ENCODE results near the gene PYGO2.

Gene PYGO2

DNA sequence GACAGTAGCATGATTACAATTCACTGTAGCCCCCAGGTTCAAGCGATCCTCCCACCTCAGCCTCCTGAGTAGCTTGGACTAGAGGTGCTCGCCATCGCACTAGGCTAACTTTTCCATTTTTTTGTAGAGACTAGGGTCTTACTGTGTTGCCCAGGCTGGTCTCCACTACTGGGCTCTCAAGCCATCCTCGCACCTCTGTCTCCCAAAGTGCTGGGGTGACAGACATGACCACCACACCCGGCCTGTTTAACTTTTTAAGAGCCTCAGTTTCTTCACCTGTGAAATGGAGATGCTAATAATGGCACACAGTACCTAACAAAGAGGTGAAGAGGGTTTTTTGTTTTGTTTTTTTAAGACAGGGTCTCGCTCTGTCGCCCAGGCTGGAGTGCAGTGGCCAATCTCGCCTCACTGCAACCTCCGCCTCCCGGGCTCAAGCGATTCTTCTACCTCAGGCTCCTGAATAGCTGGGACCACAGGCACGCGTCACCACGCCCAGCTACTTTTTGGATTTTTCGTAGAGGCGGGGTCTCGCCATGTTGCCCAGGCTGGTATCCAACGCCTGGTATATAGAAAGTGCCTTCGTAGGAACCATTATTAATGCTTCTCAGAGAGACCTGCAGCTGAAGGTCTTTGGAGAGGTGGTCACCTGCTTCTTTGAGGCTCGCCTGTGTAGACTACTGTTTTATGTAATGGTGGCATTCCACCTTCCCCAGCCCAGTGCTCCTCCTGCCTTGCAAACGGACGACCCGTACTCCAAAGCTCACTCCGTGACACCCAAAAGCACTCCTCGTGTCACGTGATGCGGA is 25.6 kb downstream of the PYGO2 start:
- Histone ChIP-seq H3K4me3 (ENCODE audit: insufficient read depth, low read depth, low read length, poor library complexity, severe bottlenecking) (peak overlapping the region; percentile 68), H3K9me3 (ENCODE audit: control insufficient read depth, low read length) (no peaks in the 10 kb centered on the region), H3K36me3 (ENCODE audit: control insufficient read depth, insufficient read depth, low read length) (no peaks in the 10 kb centered on the region), H3K4me1 (ENCODE audit: control insufficient read depth, insufficient read depth, low read length, poor library complexity, severe bottlenecking) (peaks cover 29% of the 10 kb centered on the region), H3K27ac (ENCODE audit: insufficient read depth, low read length, poor library complexity, severe bottlenecking) (peak overlapping the region; percentile 99), H3K27me3 (replicated peaks; ENCODE audit: control insufficient read depth, insufficient read depth, low read length, poor library complexity, severe bottlenecking) (no peaks in the 10 kb centered on the region)
- peak in 1 of 3 donors; percentile 31 for DNase-seq

DNA sequence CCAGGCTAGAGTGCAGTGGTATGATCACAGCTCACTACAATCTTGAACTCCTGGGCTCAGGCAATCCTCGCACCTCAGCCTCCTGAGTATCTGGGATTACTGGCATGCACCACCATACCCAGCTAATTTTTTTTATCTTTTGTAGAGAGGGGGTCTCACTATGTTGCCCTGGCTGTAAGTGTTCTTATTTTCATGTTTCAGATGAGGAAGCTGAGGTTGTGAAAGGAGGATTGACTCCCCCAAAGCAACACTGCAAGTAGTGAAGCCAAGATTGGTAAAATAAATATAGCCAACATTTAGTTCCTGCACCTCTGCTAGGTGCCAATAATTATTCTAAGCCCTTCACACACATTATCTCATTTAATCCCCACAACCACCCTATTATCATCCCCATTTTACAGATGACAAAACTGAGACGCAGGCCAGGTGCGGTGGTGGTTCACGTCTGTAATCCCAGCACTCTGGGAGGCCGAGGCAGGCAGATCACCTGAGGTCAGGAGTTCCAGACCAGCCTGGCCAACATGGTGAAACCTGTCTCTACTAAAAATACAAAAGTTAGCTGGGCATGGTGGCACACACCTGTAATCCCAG is 27.1 kb downstream of the PYGO2 start:
- peaks cover 18% of the 10 kb centered on the region for H3K4me1 ChIP-seq (ENCODE audit: control insufficient read depth, insufficient read depth, low read length, poor library complexity, severe bottlenecking)
- H3K36me3 ChIP-seq (ENCODE audit: control insufficient read depth, insufficient read depth, low read length) = peaks cover 6% of the 10 kb centered on the region
- no peak overlapping the region for H3K4me3 ChIP-seq (ENCODE audit: insufficient read depth, low read depth, low read length, poor library complexity, severe bottlenecking)
- H3K27me3 ChIP-seq (replicated peaks; ENCODE audit: control insufficient read depth, insufficient read depth, low read length, poor library complexity, severe bottlenecking) = no peaks in the 10 kb centered on the region
- no peak for DNase-seq
- H3K27ac ChIP-seq (ENCODE audit: insufficient read depth, low read length, poor library complexity, severe bottlenecking) = no peak overlapping the region
- no peaks in the 10 kb centered on the region for H3K9me3 ChIP-seq (ENCODE audit: control insufficient read depth, low read length)

DNA sequence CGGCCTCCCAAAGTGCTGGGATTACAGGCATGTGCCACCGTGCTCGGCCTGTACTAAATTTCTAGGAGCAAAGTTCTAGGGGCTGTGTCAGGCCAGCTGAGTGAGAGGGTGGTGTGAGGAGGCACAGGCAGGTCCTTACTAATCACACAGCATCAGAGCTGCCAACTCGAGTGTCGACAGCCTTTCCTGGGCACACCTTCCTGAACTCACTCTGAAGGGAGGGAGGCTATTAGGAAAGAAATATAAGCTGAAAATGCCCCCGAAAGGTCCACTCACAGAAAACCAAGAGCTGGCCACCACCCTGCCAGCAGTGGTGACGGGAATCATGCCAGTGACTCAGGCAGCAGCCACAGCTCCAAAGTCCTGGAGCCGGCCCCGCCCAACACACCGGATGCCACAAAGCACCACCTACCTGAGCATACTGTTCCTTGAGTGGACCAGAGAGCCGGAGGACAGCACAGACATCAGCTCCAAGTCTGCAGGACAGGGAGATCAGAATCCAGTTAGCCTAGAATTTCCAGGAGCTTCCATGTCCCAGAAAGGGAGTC is 29.6 kb downstream of the PYGO2 start:
- Histone ChIP-seq H3K9me3 (ENCODE audit: control insufficient read depth, low read length) (no peaks in the 10 kb centered on the region), H3K4me3 (ENCODE audit: insufficient read depth, low read depth, low read length, poor library complexity, severe bottlenecking) (no peak overlapping the region), H3K4me1 (ENCODE audit: control insufficient read depth, insufficient read depth, low read length, poor library complexity, severe bottlenecking) (peaks cover 8% of the 10 kb centered on the region), H3K36me3 (ENCODE audit: control insufficient read depth, insufficient read depth, low read length) (peaks cover 24% of the 10 kb centered on the region), H3K27me3 (replicated peaks; ENCODE audit: control insufficient read depth, insufficient read depth, low read length, poor library complexity, severe bottlenecking) (no peaks in the 10 kb centered on the region), H3K27ac (ENCODE audit: insufficient read depth, low read length, poor library complexity, severe bottlenecking) (no peak overlapping the region)
- no peak for DNase-seq

DNA sequence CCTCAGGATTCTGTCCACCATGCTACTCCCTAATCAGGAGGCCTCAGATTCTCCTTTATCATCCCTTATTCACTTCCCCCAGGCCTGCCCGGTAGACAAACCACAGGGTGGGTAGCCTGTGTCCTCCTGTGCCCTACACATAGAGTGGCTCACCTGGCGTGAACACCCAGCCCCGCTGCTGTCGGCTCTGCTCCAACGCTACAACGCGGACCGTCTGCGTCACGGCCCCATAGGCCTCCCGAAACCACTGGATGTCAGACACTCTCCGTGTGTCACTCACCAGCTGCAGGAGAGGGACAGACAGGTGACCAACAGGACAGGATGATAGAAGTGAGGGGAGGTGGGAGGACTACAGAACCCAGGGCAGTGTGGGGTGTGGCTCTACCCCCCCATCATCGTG is 35.4 kb downstream of the PYGO2 start:
- Histone ChIP-seq H3K4me3 (ENCODE audit: insufficient read depth, low read depth, low read length, poor library complexity, severe bottlenecking) (no peak overlapping the region), H3K27ac (ENCODE audit: insufficient read depth, low read length, poor library complexity, severe bottlenecking) (no peak overlapping the region), H3K9me3 (ENCODE audit: control insufficient read depth, low read length) (no peaks in the 10 kb centered on the region), H3K4me1 (ENCODE audit: control insufficient read depth, insufficient read depth, low read length, poor library complexity, severe bottlenecking) (no peaks in the 10 kb centered on the region), H3K36me3 (ENCODE audit: control insufficient read depth, insufficient read depth, low read length) (peaks cover 46% of the 10 kb centered on the region), H3K27me3 (replicated peaks; ENCODE audit: control insufficient read depth, insufficient read depth, low read length, poor library complexity, severe bottlenecking) (no peaks in the 10 kb centered on the region)
- no peak for DNase-seq

DNA sequence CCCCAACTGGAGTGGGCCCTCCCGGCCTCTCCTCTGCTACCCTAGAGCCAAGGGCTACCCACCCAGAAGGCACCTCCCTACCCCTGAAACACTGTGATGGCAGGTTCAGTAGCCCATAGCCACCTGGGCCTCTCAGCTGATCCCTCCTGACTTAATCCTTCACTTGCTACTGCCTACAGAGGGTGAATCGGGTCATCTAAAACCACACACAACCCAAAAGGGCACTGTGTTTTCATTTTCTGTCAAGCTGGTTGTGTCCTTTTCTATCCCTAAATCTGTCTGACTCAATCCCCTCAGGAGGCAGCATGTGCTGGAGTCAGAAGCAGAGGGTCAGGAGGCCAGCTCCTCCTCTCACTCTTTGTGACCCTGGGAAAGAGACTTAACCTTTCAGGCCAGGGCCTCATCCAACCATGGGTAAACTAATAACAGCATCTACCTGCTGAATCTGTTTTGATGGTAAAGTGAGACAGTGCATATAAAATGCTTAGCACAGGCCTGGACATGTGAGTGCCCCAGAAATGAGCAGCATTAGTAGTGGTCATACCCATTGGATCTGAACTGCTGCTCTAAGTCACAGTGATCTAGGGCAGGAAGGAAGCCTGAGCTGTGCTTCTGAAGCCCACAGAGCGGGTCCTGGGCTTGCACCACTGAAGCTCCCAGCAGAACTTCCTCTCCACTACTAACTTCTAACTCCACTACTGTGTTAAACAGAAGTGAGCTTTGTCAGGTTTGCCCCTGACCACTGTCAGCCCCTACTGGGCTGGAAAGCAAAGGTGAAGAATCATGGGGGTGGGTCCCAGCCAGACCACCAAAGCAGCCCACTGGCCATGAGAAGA is 36.0 kb downstream of the PYGO2 start:
- H3K9me3 ChIP-seq (ENCODE audit: control insufficient read depth, low read length) = no peaks in the 10 kb centered on the region
- H3K4me3 ChIP-seq (ENCODE audit: insufficient read depth, low read depth, low read length, poor library complexity, severe bottlenecking) = no peak overlapping the region
- no peaks in the 10 kb centered on the region for H3K27me3 ChIP-seq (replicated peaks; ENCODE audit: control insufficient read depth, insufficient read depth, low read length, poor library complexity, severe bottlenecking)
- no peaks in the 10 kb centered on the region for H3K4me1 ChIP-seq (ENCODE audit: control insufficient read depth, insufficient read depth, low read length, poor library complexity, severe bottlenecking)
- H3K36me3 ChIP-seq (ENCODE audit: control insufficient read depth, insufficient read depth, low read length) = peaks cover 46% of the 10 kb centered on the region
- DNase-seq = no peak
- H3K27ac ChIP-seq (ENCODE audit: insufficient read depth, low read length, poor library complexity, severe bottlenecking) = no peak overlapping the region

DNA sequence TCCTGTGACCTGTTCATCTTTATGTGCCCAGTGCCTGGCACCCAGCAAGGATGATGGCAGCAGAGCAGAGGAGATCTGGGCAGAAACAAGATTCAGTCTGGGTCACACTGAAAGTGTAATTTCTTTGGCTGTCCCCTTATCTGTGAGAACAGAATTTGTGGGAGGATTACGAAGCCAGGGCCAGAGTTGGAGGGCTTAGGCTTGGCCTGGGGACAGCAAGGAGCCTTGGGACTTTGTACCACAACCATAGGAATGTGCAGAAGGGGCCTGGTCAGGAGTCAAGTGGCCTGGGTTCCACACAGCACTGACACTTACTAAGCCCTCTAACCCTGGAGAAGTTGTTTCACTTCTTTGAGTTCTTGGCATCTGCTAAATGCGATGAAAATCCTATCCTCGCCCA is 37.9 kb downstream of the PYGO2 start:
- Histone ChIP-seq H3K27ac (ENCODE audit: insufficient read depth, low read length, poor library complexity, severe bottlenecking) (no peak overlapping the region), H3K36me3 (ENCODE audit: control insufficient read depth, insufficient read depth, low read length) (peaks cover 33% of the 10 kb centered on the region), H3K4me1 (ENCODE audit: control insufficient read depth, insufficient read depth, low read length, poor library complexity, severe bottlenecking) (no peaks in the 10 kb centered on the region), H3K4me3 (ENCODE audit: insufficient read depth, low read depth, low read length, poor library complexity, severe bottlenecking) (no peak overlapping the region), H3K27me3 (replicated peaks; ENCODE audit: control insufficient read depth, insufficient read depth, low read length, poor library complexity, severe bottlenecking) (no peaks in the 10 kb centered on the region), H3K9me3 (ENCODE audit: control insufficient read depth, low read length) (no peaks in the 10 kb centered on the region)
- no peak for DNase-seq

DNA sequence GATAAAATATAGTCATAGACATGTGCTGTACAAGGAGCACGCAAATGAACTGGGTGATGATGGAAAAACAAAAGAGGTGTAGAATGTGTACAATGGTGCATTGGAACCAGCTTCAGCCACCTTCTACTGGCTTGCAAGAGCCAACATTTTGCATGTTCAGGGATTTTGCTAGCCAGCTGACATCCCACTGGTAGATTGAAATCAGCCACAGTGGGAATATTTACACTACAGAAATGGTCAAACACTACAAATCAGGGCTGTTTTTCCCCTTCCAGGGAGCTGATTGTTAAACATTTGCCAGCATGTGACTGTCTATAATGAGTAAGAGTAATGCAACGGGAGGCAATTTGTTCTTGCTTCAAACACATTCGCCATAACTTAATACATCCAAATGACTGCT is 48.3 kb downstream of the PYGO2 start:
- no peaks in the 10 kb centered on the region for H3K9me3 ChIP-seq (ENCODE audit: control insufficient read depth, low read length)
- no peaks in the 10 kb centered on the region for H3K36me3 ChIP-seq (ENCODE audit: control insufficient read depth, insufficient read depth, low read length)
- H3K4me1 ChIP-seq (ENCODE audit: control insufficient read depth, insufficient read depth, low read length, poor library complexity, severe bottlenecking) = no peaks in the 10 kb centered on the region
- H3K27ac ChIP-seq (ENCODE audit: insufficient read depth, low read length, poor library complexity, severe bottlenecking) = no peak overlapping the region
- no peak overlapping the region for H3K4me3 ChIP-seq (ENCODE audit: insufficient read depth, low read depth, low read length, poor library complexity, severe bottlenecking)
- H3K27me3 ChIP-seq (replicated peaks; ENCODE audit: control insufficient read depth, insufficient read depth, low read length, poor library complexity, severe bottlenecking) = no peaks in the 10 kb centered on the region
- no peak for DNase-seq

DNA sequence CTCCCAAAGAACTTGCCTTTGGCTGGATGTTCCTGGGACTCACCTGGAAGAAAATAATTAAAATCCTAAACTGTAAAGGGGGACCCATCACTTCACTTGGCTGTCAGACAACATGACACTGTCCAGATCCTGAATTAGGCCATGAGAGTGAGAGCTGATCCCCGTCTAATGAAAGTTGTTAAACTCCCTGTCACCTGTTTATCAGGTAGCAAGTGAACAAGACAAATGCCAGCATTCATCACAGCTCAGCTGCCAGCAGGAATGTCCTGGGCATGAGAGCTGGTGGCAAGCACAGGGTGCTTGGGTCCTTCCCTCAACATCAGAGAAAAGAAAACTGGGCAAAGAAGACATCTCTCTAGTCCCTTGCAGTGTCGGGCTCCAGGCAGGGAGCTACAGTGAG is 48.8 kb downstream of the PYGO2 start:
- Histone ChIP-seq H3K36me3 (ENCODE audit: control insufficient read depth, insufficient read depth, low read length) (no peaks in the 10 kb centered on the region), H3K27ac (ENCODE audit: insufficient read depth, low read length, poor library complexity, severe bottlenecking) (no peak overlapping the region), H3K27me3 (replicated peaks; ENCODE audit: control insufficient read depth, insufficient read depth, low read length, poor library complexity, severe bottlenecking) (no peaks in the 10 kb centered on the region), H3K4me3 (ENCODE audit: insufficient read depth, low read depth, low read length, poor library complexity, severe bottlenecking) (no peak overlapping the region), H3K9me3 (ENCODE audit: control insufficient read depth, low read length) (no peaks in the 10 kb centered on the region), H3K4me1 (ENCODE audit: control insufficient read depth, insufficient read depth, low read length, poor library complexity, severe bottlenecking) (no peaks in the 10 kb centered on the region)
- no peak for DNase-seq

DNA sequence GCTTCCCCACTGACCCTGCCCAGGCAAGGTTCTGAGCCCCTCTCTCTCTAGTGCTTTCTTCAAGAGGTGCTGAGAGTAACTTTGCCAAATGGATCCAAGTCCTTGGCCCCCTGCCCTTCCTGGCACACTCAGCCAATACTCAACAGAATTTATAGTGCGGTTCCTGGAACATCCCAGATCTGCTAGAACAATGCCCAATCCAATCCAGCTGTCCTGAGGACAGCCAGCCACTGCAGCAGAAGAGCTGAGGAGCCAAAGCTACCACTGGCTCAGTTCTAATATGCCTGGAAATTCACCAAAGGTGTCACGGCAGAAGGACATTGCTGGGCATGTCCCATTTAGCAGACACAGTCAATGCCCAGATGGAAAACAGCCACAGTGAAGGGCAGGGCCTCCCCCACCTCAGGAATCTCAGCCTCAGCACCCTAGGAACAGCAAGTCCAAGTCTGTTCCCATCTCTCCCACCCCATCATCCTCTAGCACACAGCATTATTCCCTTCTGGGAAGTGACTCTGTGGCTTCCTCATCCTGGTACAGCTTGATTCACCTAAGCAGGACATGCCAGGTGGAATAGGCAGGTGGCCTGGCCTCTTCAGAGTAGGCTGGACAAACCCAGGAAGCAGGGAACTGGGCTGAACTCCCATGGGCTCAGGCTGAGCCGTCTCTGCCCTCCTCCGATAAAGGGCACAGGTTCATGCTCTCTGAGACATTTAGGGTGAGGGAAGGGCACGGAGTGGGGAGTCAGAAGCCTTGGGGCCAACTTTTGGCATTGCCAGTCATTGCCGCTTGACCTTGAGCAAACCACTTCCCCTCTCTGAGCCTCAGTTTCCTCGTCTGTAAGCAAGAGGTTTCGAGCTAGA is 49.7 kb downstream of the PYGO2 start:
- no peaks in the 10 kb centered on the region for H3K36me3 ChIP-seq (ENCODE audit: control insufficient read depth, insufficient read depth, low read length)
- DNase-seq = no peak

More for the DNA sequence above, 49.7 kb downstream of the PYGO2 start:
- Histone ChIP-seq H3K4me1 (ENCODE audit: control insufficient read depth, insufficient read depth, low read length, poor library complexity, severe bottlenecking) (no peaks in the 10 kb centered on the region), H3K27ac (ENCODE audit: insufficient read depth, low read length, poor library complexity, severe bottlenecking) (no peak overlapping the region), H3K9me3 (ENCODE audit: control insufficient read depth, low read length) (no peaks in the 10 kb centered on the region), H3K4me3 (ENCODE audit: insufficient read depth, low read depth, low read length, poor library complexity, severe bottlenecking) (no peak overlapping the region), H3K27me3 (replicated peaks; ENCODE audit: control insufficient read depth, insufficient read depth, low read length, poor library complexity, severe bottlenecking) (no peaks in the 10 kb centered on the region)
